ENCODE data around the gene ZDHHC3. TPM values are rescaled to one million over a fixed set of nuclear protein-coding genes. Genes with fewer than 3 reads are reported as not detected.

ZDHHC3 gene
- total RNA-seq, 4 donors from 2014 or later = 77.2 to 127 (median 111) TPM

DNA sequence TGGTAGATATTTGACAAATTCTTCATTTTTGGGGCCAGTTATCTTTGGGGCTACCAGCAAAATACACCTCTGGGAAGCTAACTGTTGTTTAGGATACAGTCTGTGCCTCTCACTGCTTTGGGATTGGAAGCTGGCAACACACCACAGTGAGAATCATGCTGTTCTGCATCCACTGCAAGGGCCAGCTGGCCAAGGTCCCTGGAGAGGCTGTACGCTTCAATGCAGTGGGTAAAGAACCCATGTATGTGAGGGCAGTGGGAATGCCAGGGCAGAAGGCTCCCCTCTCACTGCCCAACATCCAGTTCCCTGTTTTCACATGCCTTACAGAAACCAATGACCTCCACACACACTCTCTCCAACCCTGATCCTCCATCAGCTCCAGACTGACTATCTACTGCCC is 20.1 kb downstream of the ZDHHC3 start:
- TF ChIP-seq, protein P1, sequence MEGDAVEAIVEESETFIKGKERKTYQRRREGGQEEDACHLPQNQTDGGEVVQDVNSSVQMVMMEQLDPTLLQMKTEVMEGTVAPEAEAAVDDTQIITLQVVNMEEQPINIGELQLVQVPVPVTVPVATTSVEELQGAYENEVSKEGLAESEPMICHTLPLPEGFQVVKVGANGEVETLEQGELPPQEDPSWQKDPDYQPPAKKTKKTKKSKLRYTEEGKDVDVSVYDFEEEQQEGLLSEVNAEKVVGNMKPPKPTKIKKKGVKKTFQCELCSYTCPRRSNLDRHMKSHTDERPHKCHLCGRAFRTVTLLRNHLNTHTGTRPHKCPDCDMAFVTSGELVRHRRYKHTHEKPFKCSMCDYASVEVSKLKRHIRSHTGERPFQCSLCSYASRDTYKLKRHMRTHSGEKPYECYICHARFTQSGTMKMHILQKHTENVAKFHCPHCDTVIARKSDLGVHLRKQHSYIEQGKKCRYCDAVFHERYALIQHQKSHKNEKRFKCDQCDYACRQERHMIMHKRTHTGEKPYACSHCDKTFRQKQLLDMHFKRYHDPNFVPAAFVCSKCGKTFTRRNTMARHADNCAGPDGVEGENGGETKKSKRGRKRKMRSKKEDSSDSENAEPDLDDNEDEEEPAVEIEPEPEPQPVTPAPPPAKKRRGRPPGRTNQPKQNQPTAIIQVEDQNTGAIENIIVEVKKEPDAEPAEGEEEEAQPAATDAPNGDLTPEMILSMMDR (IDR thresholded peaks at IDR 0.05; ENCODE audit: low read depth) = no peak

DNA sequence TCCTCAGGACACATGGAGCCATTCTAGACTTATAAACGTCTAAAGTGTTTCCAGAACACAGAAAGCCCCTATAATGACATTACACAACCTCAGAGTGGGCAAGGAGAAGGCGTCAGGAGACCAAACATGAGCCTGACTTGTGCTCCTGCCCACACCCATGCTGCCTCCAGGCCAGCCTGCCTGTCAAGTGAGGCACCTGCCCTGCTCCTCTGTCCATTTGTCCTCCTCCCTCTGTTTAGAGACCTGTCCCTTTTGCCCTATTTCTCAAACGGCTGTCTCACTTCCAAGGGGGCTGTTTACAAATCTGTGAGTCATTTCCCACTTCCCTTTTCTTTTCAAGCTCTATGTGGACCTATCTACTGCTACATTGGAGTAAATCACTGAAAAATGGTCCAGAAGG is 21.0 kb downstream of the ZDHHC3 start:
- TF ChIP-seq, protein P1 (IDR thresholded peaks at IDR 0.05; ENCODE audit: low read depth) = no peak

DNA sequence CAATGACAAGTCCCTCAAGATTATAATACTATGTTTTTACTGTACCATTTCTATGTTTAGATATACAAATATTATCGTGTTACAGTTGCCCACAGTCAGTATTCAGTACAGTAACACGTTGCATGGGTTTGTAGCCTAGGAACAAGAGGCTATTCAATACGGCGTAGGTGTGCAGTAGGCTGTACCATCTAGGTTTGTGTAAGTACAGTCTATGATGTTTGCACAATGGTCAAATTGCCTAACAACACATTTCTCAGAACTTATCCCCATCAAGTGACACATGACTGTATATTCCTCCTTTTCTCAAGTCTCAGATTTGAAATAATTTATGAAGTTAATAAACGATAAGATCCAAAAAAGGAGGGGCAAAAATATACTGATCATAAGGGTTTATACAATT is 21.7 kb downstream of the ZDHHC3 start:
- TF ChIP-seq, protein P1 (IDR thresholded peaks at IDR 0.05; ENCODE audit: low read depth) = no peak

DNA sequence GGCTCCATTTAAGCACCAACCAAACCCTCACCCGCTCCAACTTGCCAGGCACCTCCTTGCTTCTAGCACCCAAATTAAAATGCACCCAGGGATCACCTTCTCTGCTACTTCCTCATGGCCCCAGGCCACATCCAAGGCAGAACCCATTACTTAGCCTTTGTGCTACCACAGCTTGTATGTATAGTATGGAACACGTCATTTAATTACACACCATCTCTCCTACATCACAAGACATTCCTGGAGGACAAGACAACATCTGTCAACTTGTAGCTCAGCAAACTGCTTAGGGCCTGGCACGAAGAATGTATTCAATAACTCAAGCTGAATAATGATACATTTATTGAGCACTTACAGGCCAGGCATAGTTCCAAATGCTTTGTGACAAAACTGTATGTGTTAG is 23.3 kb downstream of the ZDHHC3 start:
- TF ChIP-seq, protein P1 (IDR thresholded peaks at IDR 0.05; ENCODE audit: low read depth) = no peak

DNA sequence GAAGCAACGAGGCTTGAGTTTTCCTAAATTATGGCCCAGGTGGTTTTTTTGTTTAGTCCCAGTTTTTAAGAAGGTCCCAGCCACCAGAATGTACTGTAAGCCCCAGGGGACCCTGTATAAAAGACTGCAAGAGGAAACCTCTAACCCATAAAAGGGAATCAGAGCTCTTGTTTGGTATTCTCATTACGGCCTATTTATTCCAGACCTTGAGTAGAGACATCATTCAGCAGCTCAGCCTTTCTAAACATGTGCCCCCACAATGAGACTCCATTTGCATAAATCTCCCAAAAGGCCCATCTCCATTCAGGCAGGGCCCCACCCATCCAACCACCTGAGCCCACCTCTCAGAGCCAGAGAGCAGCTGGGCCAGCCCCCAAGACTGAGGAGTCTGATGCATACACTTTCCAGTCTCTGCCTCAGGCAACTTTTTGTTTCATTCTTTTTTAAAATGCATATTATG is 25.7 kb downstream of the ZDHHC3 start:
- TF ChIP-seq, protein P1 (IDR thresholded peaks at IDR 0.05; ENCODE audit: low read depth) = no peak

DNA sequence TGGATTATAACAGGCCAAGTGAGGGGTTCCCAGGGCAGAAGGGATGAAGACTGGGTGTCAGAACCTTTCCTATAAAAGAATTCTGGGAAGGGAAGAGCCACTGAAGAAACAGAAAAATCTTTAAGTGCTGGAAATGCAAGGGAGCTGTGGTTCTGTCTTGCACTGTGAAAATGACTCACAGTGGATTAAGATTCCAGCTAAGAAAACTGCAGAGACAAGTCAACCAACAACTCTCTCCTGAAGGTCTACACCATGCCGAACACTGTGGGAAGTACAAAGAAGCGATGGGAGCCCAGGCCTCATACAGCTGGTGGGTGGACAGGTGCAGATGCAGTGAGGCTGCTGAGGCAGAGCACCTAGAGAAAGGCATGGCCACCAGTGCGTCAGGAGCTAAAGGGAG is 27.7 kb downstream of the ZDHHC3 start:
- TF ChIP-seq, protein P1 (IDR thresholded peaks at IDR 0.05; ENCODE audit: low read depth) = no peak

DNA sequence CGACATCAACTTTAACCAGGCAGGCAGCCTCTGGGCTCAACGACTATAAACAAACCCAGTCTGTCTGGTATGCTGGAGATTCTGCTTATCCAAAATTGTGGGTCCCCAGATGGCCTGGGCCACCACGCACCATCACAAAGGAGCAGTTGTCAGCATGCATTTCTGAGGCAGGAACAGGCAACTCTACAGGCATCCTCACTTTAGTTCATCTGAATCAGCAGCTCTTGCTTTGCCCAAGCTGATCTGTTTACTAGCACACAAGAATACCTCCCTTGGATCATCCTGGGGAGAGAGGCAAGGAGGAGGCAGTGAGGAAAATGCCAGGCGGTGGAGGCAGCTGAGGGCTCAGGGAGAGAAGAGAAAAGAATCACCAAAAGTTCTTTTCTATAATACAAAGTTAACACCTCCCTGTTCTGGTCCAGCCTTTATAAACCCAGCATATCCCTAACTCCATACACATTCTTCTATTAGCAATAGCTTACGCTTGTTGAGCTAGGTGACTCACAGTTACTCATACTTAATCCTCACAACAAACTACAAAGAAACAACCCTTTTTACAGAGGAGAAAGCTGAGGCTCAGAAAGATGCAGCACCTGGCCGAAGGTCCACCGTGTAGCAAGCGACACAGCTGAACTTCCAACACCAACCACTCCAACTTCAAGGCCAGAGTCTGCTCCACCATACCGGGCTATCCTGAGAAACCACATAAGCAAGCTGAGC is 33.6 kb downstream of the ZDHHC3 start:
- TF ChIP-seq, protein P1 (IDR thresholded peaks at IDR 0.05; ENCODE audit: low read depth) = no peak

Data from subcutaneous adipose tissue (tissue), 4 donors.